Activated naive CD8-positive, alpha-beta T cell treated with anti-CD3 and anti-CD28 coated beads, Interleukin-2, amount 50 U/mL, for 16 hours (primary cell): ENCODE measurements around the gene HOOK2.
"Not testable (repeated sequence)": the region's sequence is repeated elsewhere in the genome, so short reads cannot be mapped to it uniquely, and the experiment has no call there.

ENCODE experiments used
- DNase-seq: peaks from one replicate; pipeline ENCODE4 v3.0.0-alpha.2; 2020; ENCODE audit warnings: low read depth, low spot score

The HOOK2 gene

DNA sequence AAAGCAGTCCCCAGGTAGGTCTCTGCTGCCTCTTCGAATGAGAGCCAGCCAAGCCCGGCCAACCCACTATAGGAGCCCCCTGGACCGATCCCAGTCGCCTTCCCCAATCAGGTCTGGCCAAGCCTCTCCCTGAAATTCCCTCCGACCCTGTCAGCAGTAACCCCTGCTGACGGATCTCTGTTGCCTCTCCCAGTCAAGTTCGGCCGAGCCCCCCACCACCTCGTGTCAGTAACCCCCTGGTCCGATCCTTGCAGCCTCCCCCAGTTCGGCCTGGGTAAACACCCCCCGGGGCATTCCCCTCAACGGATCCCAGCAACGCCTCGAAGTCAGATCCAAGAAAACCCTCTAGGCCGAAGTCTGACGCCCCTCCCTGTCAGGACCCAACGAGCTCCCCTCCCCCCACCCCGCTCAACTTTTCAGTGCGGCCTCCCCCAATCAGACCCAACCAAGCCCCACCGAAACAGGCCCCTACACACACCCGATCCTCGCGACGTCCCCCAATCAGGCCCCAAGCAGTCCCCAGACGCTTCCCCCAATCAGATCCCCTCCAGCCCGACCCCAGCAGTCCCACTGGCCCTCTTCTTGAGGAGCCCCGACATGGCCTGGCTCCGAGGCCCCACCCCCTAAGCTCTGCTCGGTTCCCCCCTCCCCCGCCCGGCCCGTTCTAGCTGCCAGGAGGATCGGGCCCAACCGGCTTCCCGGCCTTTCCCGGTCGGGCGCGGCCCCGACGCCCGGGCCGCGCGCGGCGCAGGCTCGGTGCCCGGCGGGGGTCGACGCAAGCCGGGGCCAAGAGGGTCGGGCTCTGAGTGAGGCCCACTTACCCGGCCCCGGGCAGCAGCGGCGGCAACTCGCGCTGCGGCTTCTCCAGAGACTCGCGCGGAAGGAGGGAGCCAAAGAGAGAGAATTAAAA is 53.4 kb downstream of the HOOK2 start:
- no peak for DNase-seq

DNA sequence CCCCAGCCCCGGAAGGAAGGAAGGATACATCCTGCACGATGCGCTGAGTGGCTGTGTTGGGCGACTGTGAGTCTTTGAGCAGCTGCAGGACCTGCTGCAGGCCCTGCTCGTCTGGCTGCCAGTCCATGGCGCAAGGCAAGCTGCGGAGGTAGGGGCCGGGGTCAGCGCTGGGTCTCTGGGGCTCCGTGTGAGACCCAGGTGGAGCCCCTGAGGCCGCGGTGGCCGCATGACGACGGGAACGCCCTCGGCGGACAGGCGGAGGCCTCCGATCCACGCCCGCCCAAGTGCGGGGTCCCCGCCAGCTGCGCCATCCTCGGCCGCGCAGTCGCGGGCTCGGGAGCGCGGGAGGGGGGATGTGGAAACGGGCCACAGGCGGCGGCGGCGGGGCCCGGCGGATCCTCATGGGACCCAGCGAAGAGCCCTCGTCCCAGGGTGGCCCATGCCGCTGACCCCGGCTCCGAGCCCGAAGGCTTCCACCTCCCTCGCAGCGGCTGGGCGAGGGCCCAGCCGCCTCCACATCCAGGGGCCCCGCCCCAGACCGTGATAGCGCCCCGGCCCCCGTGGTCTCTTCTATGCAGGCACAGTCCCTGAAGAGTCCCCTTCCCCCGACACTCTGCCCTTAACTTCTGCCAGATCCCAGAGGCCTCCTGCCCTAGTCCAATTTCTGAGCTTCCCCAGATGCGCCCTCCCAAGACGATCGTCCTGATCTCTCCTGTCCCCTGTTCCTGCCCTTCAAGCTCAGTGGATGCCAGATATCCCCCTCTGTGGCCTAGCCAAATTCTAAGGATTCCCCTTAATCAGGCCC is 54.3 kb downstream of the HOOK2 start:
- DNase-seq: no peak

- DNase-seq: no peak
Measured at GRCh38 chr19:12720296-12720695, 55.1 kb downstream of the HOOK2 start.

GRCh38 chr19:12715929-12716328 is 59.4 kb downstream of the HOOK2 start:
- DNase-seq: no peak

- no peak for DNase-seq
Measured at GRCh38 chr19:12715102-12715501, 60.2 kb downstream of the HOOK2 start.

- DNase-seq: not testable (repeated sequence)
Measured at GRCh38 chr19:12713304-12713703, 62.0 kb downstream of the HOOK2 start.
